ENCODE data around the gene FAM131B.

DNA sequence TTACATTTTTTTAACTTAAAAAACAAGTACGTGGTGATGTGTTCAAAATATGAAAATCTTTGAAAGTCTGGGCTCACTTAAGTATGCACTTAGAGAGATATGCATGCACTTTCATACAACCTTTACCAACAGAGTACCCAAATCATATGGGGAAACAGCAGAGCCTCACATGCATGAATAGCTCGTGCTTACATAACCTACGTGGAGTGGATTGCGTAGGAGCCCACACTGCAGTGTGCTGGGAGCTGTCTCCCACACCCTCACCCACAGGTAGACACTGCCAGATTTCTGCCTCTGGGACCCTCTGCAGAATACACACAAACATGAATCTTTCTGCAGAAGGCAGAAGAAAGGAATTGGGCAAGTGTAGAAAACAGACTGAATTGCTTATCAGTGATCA lies 46.0 kb downstream of the FAM131B start:
- no peak for TF ChIP-seq EZH2 (optimal IDR thresholded peaks at IDR 0.05; ENCODE audit: low read depth, low read length)
- TF ChIP-seq, protein P1, sequence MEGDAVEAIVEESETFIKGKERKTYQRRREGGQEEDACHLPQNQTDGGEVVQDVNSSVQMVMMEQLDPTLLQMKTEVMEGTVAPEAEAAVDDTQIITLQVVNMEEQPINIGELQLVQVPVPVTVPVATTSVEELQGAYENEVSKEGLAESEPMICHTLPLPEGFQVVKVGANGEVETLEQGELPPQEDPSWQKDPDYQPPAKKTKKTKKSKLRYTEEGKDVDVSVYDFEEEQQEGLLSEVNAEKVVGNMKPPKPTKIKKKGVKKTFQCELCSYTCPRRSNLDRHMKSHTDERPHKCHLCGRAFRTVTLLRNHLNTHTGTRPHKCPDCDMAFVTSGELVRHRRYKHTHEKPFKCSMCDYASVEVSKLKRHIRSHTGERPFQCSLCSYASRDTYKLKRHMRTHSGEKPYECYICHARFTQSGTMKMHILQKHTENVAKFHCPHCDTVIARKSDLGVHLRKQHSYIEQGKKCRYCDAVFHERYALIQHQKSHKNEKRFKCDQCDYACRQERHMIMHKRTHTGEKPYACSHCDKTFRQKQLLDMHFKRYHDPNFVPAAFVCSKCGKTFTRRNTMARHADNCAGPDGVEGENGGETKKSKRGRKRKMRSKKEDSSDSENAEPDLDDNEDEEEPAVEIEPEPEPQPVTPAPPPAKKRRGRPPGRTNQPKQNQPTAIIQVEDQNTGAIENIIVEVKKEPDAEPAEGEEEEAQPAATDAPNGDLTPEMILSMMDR (IDR thresholded peaks at IDR 0.05; ENCODE audit: low read length), result no peak

Data from MM.1S (cell line).